WTC11 (cell line): ENCODE results near the gene BTN2A1.

ENCODE experiments used
- CREB1 ChIP-seq: sonication (generic); formaldehyde crosslinking; IDR thresholded peaks from 2 replicates; pipeline ENCODE4 v1.8.0; 2023; ENCODE audit warnings: mild to moderate bottlenecking, missing genetic modification reagents
- CTCF ChIP-seq: fragments of 200-600 bp; IDR thresholded peaks from 2 replicates; pipeline ENCODE4 v1.8.0; 2022; ENCODE audit warnings: antibody characterized with exemption
- E2F1 ChIP-seq: sonication (generic); formaldehyde crosslinking; IDR thresholded peaks from 2 replicates; pipeline ENCODE4 v1.8.0; 2022; ENCODE audit warnings: mild to moderate bottlenecking, missing genetic modification reagents
- ERG ChIP-seq: fragments of 250-450 bp; sonication (Bioruptor Pico); IDR thresholded peaks from 2 replicates; pipeline ENCODE4 v1.8.0; 2021; ENCODE audit warnings: mild to moderate bottlenecking
- IRF1 ChIP-seq: sonication (generic); formaldehyde crosslinking; IDR thresholded peaks from 2 replicates; pipeline ENCODE4 v1.8.0; 2023; ENCODE audit warnings: missing genetic modification reagents
- JUN ChIP-seq: sonication (generic); formaldehyde crosslinking; IDR thresholded peaks from 2 replicates; pipeline ENCODE4 v1.8.0; 2023; ENCODE audit warnings: mild to moderate bottlenecking, missing genetic modification reagents
- MAX ChIP-seq: sonication (generic); formaldehyde crosslinking; IDR thresholded peaks from 2 replicates; pipeline ENCODE4 v1.8.0; 2022; ENCODE audit warnings: mild to moderate bottlenecking, missing genetic modification reagents
- NR1H2 ChIP-seq: sonication (generic); formaldehyde crosslinking; IDR thresholded peaks from 2 replicates; pipeline ENCODE4 v1.9.0; 2021; ENCODE audit warnings: mild to moderate bottlenecking, moderate library complexity, missing genetic modification reagents
- NR2C2 ChIP-seq: sonication (generic); formaldehyde crosslinking; IDR thresholded peaks from 2 replicates; pipeline ENCODE4 v1.8.0; 2022; ENCODE audit warnings: mild to moderate bottlenecking, missing genetic modification reagents
- PREB ChIP-seq: sonication (generic); formaldehyde crosslinking; IDR thresholded peaks from 2 replicates; pipeline ENCODE4 v1.8.1; 2022; ENCODE audit warnings: mild to moderate bottlenecking, missing genetic modification reagents, moderate library complexity, borderline replicate concordance
- STAT6 ChIP-seq: sonication (generic); formaldehyde crosslinking; conservative IDR thresholded peaks from 2 replicates; pipeline ENCODE4 v1.8.1; 2023; ENCODE audit warnings: mild to moderate bottlenecking, low read depth, missing genetic modification reagents, moderate library complexity
- TEAD1 ChIP-seq: sonication (generic); formaldehyde crosslinking; IDR thresholded peaks from 2 replicates; pipeline ENCODE4 v1.8.0; 2022; ENCODE audit warnings: mild to moderate bottlenecking, missing genetic modification reagents
- ZNF121 ChIP-seq: sonication (generic); formaldehyde crosslinking; IDR thresholded peaks from 2 replicates; pipeline ENCODE4 v1.8.0; 2023; ENCODE audit warnings: missing genetic modification reagents

GRCh38 chr6:26445934-26446667 lies 11.7 kb upstream of the BTN2A1 start:
- TF ChIP-seq STAT6 (no peak), ERG (CRISPR knock-in tag) (no peak), ZNF121 (CRISPR knock-in tag) (no peak), CREB1 (CRISPR knock-in tag) (no peak), CTCF (no peak), E2F1 (CRISPR knock-in tag) (no peak), JUN (CRISPR knock-in tag) (no peak), IRF1 (no peak), MAX (CRISPR knock-in tag) (no peak), NR2C2 (CRISPR knock-in tag) (no peak), PREB (CRISPR knock-in tag) (no peak), TEAD1 (CRISPR knock-in tag) (no peak), NR1H2 (CRISPR knock-in tag) (no peak)
